ENCODE results near the gene VPS16.

VPS16 gene

DNA sequence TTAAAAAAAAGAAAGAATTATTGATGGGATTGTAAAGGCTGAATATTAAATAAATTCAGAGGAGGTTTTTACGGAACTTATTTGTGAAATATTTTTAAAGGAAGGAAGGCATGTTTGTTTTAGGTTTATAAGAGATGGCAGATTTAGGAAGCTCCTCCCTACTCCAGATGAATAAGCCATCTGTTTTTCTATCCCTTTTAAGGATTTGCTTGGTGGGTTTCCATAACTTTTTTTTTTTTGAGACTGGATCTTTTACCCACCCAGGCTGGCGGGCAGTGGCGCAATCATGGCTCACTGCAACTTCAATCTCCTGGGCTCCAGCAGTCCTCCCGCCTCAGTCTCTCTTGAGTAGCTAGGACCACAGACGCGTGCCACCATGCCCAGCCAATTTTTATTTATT is 63.1 kb downstream of the VPS16 start:
- no peak for DNase-seq

DNA sequence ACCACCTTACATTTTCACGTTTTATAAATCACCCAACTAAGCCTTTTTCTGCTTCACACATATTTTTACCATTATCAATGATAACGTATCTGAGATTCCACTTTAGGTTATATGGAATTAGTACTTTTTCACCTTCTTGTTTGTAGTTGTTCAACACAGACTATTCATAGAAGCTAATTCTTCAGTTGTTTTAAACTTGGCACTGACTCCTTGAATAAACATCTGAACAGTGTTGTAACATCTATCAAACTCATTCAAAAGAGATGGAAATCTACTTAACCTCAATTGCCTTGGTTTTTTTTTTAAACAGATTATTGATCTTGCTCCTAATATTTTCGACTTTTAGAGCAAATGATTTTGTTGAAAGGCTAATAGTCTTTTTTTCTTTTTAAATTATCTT is 67.0 kb downstream of the VPS16 start:
- no peak for DNase-seq

DNA sequence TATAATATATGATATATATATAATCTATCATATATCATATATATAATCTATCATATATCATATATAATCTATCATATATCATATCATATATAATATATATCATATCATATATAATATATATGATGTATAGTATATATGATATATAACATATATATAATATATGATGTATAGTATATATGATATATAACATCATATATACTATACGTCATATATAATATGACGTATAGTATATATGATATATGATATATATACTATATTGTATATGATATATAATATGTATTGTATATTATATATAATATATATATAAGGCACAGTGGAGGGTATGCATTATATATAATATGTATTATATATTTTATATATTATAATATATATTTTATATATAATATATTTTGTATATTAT is 69.4 kb downstream of the VPS16 start:
- no peak for DNase-seq

DNA sequence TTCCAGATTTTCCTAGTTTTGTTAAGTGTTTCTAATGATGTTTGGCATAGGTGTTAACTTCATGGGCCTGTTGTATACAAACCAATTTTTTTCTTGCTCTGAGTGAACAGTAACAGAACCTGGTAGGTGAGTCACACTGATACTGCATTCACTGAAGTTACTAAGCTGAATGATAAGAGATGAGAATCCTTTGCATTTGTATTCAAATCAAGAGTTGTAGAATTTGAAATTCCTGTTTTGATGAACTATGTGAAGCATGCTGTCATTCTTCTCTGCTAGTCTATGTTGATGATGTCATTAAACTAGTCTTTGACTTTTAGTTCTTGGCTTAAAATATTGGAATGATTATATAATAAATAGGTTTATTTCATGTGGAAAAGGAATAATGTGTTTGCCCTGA is 70.7 kb downstream of the VPS16 start:
- DNase-seq, result no peak

DNA sequence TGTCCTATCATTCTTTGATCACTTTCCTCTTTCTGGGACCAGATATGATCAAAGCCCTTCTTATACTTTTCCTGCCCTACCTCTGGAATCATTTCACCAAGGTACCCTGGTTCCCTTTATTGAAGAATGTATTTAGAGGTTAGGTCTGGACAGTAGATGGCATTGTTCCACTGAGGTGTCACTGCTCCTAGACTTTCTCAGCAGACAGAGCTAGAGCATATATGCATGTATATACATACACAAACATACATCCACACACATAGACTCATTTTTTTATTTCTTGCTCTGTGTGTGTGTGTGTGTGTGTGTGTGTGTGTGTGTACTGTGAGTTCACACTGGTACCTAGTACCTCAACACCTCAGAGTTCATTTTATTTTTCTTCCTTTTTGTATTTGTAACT is 73.6 kb downstream of the VPS16 start:
- no peak for DNase-seq
